Activated T-helper 9 cell treated with anti-CD3 and anti-CD28 coated beads, Interleukin-2, amount 50 U/mL, for 16 hours (primary cell): Measurements from ENCODE around the gene MAPKAPK5.
"Not testable (repeated sequence)": the region's sequence is repeated elsewhere in the genome, so short reads cannot be mapped to it uniquely, and the experiment has no call there.

Source experiments
- DNase-seq: peaks from one replicate; pipeline ENCODE4 v3.0.0-alpha.2; 2020; ENCODE audit warnings: low read depth

The MAPKAPK5 gene

GRCh38 chr12:111886662-111887545 lies 44.9 kb downstream of the MAPKAPK5 start:
- DNase-seq = no peak

DNA sequence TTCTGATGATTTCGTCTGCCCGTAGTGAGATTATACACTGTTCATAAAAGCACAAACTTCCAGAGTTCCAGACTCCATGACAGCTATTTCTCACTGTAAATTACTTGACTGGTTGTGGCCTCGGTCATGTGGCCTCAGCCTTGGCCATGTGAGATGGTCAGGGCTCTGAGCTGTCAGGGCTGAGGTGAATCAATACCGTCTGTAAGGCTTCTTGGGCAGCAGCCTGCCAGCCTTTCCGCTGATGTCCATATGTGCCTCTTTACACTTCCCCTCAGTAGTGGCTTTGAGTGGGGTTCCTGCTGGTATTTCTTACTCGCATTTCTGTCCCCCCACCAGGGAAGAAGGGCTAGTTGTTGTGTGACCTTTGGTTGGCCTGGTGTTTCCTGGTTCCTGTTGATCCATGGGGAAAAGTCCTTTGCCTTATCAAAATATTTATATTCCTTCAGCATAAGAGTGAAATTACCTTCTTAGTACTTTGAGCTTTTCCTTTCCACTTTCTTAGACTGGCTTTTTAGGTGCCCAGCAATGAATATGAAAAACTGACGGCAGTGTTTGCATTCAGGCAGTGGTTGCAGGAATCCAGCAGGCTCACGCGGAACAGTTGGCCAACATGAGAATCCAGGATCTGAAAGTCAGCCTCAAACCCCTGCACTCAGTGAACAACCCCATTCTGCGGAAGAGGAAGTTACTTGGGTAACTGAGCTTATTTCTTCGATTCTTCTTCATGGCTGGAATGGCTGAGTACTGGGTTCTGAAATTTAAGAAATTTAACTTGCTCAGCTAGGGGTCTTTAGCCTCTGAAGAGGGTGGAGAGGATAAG lies 46.1 kb downstream of the MAPKAPK5 start:
- DNase-seq = no peak

GRCh38 chr12:111893287-111893686 lies 51.3 kb downstream of the MAPKAPK5 start:
- no peak for DNase-seq

DNA sequence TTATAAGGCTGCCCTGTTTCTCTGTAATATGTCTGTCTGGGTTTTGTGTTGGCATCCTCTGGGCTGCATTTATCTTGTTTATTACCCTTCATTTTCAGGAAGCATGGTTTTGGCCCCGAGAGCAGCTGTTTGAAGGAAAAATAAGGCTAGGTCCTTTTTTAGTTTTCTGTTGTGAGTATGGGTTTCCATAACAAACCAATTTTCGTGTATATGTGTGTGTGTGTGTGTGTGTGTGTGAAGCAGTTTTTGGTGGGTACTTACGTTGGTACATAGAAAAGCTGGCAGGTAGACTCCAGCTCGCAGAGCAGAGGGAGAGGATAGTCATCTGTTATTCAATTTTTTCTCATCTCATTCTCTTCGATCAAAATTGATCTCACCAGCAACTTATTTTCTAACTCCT lies 52.5 kb downstream of the MAPKAPK5 start:
- no peak for DNase-seq

DNA sequence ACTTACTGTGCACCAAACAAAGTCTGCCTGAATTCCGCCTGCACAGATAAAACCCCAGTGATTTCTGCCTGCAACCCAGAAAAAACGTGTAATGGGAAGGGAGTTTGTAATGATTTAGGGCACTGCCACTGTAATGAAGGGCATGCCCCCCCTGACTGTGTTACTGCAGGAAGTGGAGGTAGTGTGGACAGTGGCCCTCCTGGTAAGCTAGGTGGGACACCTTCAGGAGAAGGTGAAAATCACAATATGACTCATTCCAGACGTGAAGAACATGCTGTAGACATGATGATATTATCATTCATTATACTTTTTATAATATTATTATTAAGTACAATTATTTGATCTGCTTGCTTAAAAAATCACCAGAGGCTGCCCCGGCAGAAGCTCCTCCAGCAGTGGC lies 59.2 kb downstream of the MAPKAPK5 start:
- no peak for DNase-seq

DNA sequence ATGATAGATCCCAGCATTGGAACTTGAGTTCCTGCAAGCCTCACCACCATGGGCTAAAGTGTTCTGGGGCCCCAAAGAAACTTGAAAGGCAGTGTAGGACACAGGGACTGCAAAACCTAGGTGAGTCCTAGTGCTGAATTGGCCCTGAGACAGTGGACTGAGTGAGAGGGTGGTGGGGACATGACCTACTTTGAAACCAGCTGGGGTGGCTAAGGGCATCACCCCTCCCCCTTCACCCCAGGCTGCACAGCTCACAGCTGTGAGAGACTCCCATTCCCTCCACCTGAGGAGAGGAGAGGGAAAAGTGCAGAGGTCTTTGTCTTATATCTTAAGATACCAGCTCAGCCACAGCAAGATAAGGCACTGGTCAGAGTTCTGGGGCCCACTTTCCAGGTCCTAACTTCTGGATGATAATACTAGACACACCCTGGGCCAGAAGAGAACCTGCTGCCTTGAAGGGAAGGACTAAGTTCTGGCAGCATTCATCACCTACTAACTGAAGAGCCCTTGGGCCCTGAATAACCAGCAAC lies 62.5 kb downstream of the MAPKAPK5 start:
- no peak for DNase-seq

DNA sequence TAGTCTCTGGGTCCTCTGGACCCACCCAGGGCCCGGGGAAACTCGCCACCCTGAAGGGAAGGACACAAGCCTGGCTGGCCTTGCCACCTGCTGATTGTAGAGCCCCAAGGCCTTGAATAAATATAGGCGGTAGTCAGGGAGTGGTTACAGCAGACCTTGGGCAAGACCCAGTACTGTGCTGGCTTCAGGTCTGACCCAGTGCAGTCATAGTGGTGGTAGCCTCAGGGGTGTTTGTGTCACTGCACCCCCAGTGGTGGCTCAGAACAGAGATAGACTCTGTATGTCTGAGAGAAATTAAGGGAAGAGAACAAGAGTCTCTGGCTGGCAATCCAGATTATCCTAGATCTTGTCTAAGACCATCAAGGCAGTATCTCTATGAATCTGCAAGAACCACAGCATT lies 63.5 kb downstream of the MAPKAPK5 start:
- no peak for DNase-seq

- no peak for DNase-seq
Observed at GRCh38 chr12:111907740-111908139, 65.7 kb downstream of the MAPKAPK5 start.

GRCh38 chr12:111925171-111925570 lies 83.1 kb downstream of the MAPKAPK5 start:
- DNase-seq = no peak

GRCh38 chr12:111926631-111927030 lies 84.6 kb downstream of the MAPKAPK5 start:
- no peak for DNase-seq

DNA sequence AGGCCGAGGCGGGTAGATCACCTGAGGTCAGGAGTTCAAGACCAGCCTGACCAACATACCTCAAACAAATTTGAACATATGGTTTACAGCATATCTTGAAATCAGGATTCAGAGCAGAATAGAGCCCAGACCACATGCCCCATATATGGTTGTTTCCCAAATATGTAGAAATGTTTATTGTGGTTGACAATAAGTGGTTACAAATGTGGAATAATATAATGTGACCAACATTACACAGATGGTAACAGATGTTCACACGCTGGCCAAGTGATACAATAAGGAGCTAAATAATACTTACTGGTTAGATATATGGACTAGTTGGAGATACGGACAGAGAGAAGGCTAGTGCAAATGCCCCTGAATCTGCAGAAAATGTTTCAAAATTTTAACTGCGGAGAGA lies 85.3 kb downstream of the MAPKAPK5 start:
- no peak for DNase-seq

- DNase-seq = no peak
Observed at GRCh38 chr12:111932241-111932640, 90.2 kb downstream of the MAPKAPK5 start.

DNA sequence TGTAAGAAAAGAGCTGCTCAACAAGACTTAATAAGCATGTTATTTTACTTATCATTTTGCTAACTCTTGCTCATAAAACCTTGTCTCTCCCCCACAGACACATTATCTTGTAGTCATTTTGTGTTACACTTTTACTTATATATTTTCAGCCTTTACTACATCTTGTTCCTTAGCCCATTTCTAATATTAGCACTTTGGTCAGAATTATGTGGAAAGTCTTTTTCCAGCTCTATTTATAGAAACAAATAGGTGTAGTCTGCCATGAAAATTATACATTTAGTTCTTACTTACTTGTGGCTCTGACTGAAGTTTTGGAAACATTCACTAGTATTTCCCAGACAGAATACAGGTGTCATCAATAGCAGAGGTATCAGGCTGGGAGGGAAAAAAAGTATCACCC lies 94.8 kb downstream of the MAPKAPK5 start:
- DNase-seq = no peak

- no peak for DNase-seq
Observed at GRCh38 chr12:111937429-111937828, 95.4 kb downstream of the MAPKAPK5 start.

DNA sequence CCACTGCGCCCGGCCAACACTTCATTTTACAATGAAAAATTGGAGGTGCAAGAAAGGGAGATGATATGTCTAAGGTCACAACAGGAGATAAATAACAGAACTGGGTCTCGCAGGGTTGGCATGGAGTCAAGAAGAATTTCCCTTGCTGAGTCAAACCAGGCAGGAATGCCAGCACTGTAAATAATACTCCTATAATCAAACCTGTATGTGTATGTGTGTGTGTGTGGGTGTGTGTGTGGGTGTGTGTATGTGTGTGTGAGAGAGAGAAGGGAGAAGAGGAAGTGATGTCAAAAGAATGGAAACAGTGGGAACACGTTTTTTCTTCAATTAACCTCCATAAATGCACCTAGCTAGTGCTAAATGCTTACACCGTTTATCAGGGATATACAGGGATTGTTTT lies 100.5 kb downstream of the MAPKAPK5 start:
- no peak for DNase-seq

DNA sequence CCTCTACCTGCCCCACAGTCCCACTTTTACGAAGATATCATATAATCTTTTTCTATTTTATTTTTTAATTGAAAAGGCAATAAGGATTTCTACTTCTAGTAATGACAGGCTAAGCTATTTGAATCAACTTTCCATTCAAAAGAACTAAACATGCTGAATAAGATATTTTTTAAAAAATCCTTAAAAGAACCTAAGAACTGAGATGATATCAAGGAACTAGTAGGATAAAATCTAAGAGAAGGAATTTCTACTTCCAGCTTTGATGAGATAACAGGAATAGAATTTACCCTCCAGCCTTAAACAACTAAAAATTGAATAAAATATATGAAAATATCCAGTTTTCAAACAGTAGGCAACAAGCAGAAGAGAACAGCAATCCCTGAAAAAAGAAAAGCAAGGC lies 101.9 kb downstream of the MAPKAPK5 start:
- no peak for DNase-seq

GRCh38 chr12:111950961-111951676 lies 109.1 kb downstream of the MAPKAPK5 start:
- not testable (repeated sequence) for DNase-seq
